ENCODE results near the gene IKBKE. TPM values are rescaled to one million over a fixed set of nuclear protein-coding genes. Genes with fewer than 3 reads are reported as not detected.

IKBKE gene
- total and polyA plus RNA-seq, 4 donors: 2.2 to 4.4 (median 3.6) TPM

DNA sequence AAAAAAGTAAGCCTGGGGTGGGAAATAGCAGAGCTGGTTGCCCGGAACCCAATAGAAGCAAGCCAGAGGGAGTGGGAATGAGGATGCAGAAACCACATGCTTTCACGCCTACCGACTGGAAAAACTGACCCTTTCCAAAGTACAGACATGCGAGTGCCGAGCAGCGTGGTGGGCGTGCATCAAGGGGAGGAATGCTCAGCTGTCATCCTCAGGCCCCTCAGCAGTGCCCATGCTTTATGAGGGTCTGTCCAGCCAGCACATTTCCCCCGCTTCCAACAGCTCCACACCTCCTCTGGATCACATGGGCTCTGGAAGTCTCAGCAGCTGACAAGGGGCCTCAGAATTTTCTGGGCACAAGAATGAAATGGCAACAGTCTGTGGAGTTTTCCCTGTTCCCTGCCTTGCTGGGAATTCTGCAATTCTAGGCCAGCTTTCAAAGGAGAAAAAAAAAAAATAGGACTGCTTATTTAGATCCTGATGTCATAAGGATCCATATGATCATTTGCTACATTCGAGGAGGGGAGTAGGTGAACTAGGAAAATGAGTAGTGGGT lies 19.1 kb upstream of the IKBKE start:
- H3K27ac ChIP-seq (ENCODE audit: low read depth, low read length): no peak overlapping the region
- H3K4me3 ChIP-seq (ENCODE audit: low read depth, low read length): no peak overlapping the region
- H3K4me1 ChIP-seq (ENCODE audit: control insufficient read depth, insufficient read depth, low read length): peaks cover 10% of the 10 kb centered on the region
- WGBS (ENCODE audit: insufficient coverage): 69% methylated on average over 8 of the region's 9 CpGs
- DNase-seq (ENCODE audit: low read depth in 4 of 6, low spot score in 6 of 6): peak in 1 of 6 donors; percentile 58
- no peaks in the 10 kb centered on the region for H3K27me3 ChIP-seq (ENCODE audit: control insufficient read depth, insufficient read depth, low read length)
- H3K9me3 ChIP-seq (ENCODE audit: control insufficient read depth, insufficient read depth, low read length): no peaks in the 10 kb centered on the region
- H3K36me3 ChIP-seq (ENCODE audit: control insufficient read depth, insufficient read depth, low read length): peaks cover 75% of the 10 kb centered on the region

DNA sequence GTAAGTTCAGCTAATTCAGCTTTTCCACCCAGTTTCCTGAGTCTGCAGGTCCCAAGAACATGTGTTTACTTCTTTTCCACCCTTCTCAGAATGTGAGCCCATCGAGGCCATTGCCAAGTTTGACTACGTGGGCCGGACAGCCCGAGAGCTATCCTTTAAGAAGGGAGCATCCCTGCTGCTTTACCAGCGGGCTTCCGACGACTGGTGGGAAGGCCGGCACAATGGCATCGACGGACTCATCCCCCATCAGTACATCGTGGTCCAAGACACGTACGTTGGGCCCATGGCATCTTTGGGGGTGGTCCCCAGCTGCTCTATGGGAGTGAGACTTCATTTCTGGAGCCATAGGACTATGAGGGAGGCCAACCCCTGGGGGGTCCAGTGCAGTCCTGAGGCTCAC lies 17.2 kb upstream of the IKBKE start:
- WGBS (ENCODE audit: insufficient coverage): 78% methylated on average over 6 of the region's 13 CpGs

DNA sequence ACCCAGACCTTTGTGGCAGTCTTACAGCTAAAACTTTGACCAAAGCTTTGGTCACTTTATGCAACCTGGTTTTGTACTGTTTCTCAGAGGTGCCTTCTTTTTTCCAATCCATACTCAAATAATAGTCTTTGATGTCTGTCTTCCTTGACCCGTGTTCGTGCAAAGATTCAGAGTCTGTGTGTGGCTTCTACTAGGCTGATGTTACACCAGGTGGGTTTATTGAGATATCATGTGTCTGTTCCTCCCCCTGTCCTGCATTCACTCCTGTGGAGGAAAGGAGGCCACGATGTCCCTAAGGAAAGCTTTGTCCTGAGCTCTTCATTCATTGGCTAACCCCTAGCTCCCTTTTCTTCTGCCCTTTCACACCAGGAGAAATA lies 15.0 kb upstream of the IKBKE start:
- WGBS (ENCODE audit: insufficient coverage): no CpG with 5 or more reads among the region's 3 CpGs
- H3K4me1 ChIP-seq (ENCODE audit: control insufficient read depth, insufficient read depth, low read length): peaks cover 9% of the 10 kb centered on the region
- no peak overlapping the region for H3K4me3 ChIP-seq (ENCODE audit: low read depth, low read length)
- no peaks in the 10 kb centered on the region for H3K27me3 ChIP-seq (ENCODE audit: control insufficient read depth, insufficient read depth, low read length)
- DNase-seq (ENCODE audit: low read depth in 4 of 6, low spot score in 6 of 6): no peak
- H3K9me3 ChIP-seq (ENCODE audit: control insufficient read depth, insufficient read depth, low read length): no peaks in the 10 kb centered on the region
- no peak overlapping the region for H3K27ac ChIP-seq (ENCODE audit: low read depth, low read length)
- peaks cover 53% of the 10 kb centered on the region for H3K36me3 ChIP-seq (ENCODE audit: control insufficient read depth, insufficient read depth, low read length)

More for the DNA sequence above, 17.2 kb upstream of the IKBKE start:
- no peak overlapping the region for H3K4me3 ChIP-seq (ENCODE audit: low read depth, low read length)
- no peak overlapping the region for H3K27ac ChIP-seq (ENCODE audit: low read depth, low read length)
- peaks cover 60% of the 10 kb centered on the region for H3K36me3 ChIP-seq (ENCODE audit: control insufficient read depth, insufficient read depth, low read length)
- DNase-seq (ENCODE audit: low read depth in 4 of 6, low spot score in 6 of 6): no peak
- H3K27me3 ChIP-seq (ENCODE audit: control insufficient read depth, insufficient read depth, low read length): no peaks in the 10 kb centered on the region
- H3K9me3 ChIP-seq (ENCODE audit: control insufficient read depth, insufficient read depth, low read length): no peaks in the 10 kb centered on the region
- peaks cover 9% of the 10 kb centered on the region for H3K4me1 ChIP-seq (ENCODE audit: control insufficient read depth, insufficient read depth, low read length)

DNA sequence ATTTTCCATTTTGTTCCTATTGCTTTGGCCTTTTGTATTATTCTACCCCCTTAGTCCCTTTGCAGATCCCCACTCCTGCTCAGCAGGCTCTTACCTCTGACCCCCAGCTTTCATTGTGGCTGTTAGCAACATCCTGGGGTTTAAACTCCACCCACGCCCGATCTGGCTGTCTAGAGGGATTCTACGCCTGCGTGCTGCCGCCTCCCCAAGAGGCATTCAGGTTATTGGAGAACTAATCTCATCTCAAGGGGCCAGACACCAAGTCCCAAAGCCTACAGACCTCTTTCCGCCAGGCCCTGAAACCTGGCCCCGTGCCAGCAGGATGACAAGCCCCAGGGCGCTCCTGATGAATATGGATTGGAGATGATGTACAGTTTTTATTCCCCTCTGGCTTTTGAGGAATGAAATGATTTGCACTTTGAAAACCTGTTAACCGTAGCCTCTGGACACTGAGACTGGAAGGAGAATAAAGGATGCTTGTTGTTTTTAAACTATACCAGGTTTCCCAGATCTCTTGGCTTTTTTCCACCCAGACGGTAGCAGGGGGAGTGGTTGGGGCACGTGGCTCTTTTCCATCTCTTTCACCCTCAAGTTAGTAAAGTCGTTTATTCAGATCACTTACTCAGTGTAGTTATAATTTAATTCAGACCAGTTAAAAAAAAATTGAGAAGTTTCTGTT lies 14.5 kb upstream of the IKBKE start:
- no peak overlapping the region for H3K27ac ChIP-seq (ENCODE audit: low read depth, low read length)
- H3K36me3 ChIP-seq (ENCODE audit: control insufficient read depth, insufficient read depth, low read length): peaks cover 48% of the 10 kb centered on the region
- peaks cover 9% of the 10 kb centered on the region for H3K4me1 ChIP-seq (ENCODE audit: control insufficient read depth, insufficient read depth, low read length)
- 12% methylated on average over 5 of the region's 12 CpGs for WGBS (ENCODE audit: insufficient coverage)
- DNase-seq (ENCODE audit: low read depth in 4 of 6, low spot score in 6 of 6): peak in 2 of 6 donors; percentile 52 to 57
- H3K4me3 ChIP-seq (ENCODE audit: low read depth, low read length): no peak overlapping the region
- H3K27me3 ChIP-seq (ENCODE audit: control insufficient read depth, insufficient read depth, low read length): no peaks in the 10 kb centered on the region
- no peaks in the 10 kb centered on the region for H3K9me3 ChIP-seq (ENCODE audit: control insufficient read depth, insufficient read depth, low read length)

DNA sequence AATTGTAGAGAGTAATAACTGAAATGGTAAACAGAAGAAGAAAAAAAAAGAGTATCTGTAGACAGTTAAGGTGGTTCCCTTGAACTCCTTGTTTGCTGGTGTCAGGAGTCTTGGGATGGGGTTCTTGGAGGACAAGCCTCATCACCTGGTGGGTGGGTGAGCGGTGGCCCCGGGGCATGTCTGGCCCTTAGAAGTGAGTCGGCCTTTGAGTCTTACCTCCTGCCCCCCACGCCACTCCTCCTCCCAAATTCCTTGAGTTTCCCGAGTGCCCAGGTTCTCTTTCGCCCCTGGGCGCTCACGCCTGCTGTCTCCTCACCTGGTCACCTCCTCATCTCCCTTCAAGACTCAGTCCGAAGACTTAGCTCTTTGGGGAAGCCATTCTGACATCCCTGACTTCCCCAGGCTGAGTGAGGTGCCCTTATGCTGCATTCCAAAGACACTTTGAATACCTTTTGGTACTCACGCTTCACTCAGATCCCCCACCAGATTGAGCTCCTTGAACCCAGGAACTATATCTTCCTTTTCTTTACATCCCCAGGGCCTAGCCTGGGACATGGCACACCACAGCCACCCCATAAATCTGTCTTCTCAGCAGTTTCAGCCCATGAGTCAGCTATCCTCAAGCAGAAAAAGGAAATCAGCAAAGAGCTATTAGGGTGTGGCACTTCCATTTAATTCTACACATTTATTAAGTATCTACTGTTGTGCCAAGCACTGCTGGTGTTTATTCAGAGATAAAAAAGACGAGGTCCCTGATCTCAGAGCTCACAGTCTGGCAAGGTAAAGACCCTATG lies 13.5 kb upstream of the IKBKE start:
- Histone ChIP-seq H3K4me3 (ENCODE audit: low read depth, low read length) (no peak overlapping the region), H3K36me3 (ENCODE audit: control insufficient read depth, insufficient read depth, low read length) (peaks cover 49% of the 10 kb centered on the region), H3K9me3 (ENCODE audit: control insufficient read depth, insufficient read depth, low read length) (no peaks in the 10 kb centered on the region), H3K27me3 (ENCODE audit: control insufficient read depth, insufficient read depth, low read length) (no peaks in the 10 kb centered on the region), H3K4me1 (ENCODE audit: control insufficient read depth, insufficient read depth, low read length) (peaks cover 9% of the 10 kb centered on the region), H3K27ac (ENCODE audit: low read depth, low read length) (no peak overlapping the region)
- WGBS (ENCODE audit: insufficient coverage): 91% methylated on average over 9 of the region's 11 CpGs
- DNase-seq (ENCODE audit: low read depth in 4 of 6, low spot score in 6 of 6): no peak

DNA sequence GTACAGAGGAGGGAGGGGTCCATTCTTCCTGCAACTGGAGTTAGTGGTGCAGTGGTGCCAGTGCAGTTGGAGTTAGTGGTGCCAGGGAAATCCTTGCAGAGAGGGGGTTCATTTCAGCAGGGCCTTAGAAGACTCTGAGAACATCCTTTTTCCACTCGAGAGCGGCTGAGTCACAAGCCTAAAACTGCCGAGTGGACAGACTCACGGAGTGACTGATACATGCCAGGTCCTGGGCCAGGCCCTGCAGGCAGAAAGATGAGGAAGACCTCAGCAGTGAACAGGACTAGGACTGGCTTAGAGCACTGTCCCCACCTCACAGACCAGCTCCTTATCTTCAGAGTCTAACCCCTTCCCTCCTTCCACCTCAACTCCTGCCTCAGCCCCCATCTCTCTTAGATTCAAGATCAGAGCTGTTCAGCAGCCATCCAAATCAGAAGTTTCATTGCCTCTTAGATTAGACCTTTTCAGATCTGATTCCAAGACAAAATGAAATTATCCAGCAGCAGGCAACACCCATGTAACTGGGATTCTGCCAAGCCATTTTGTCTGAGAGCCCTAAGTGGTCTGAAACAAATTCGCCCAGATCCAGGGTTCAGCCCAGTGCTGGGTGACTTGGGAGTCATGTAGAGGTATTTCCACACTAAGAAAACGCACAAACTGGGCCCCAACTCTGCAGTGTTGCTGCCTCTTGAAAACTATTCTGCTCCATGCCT lies 12.7 kb upstream of the IKBKE start:
- Histone ChIP-seq H3K27me3 (ENCODE audit: control insufficient read depth, insufficient read depth, low read length) (no peaks in the 10 kb centered on the region), H3K36me3 (ENCODE audit: control insufficient read depth, insufficient read depth, low read length) (peaks cover 46% of the 10 kb centered on the region), H3K9me3 (ENCODE audit: control insufficient read depth, insufficient read depth, low read length) (no peaks in the 10 kb centered on the region), H3K4me1 (ENCODE audit: control insufficient read depth, insufficient read depth, low read length) (peaks cover 9% of the 10 kb centered on the region), H3K27ac (ENCODE audit: low read depth, low read length) (no peak overlapping the region), H3K4me3 (ENCODE audit: low read depth, low read length) (no peak overlapping the region)
- no peak for DNase-seq (ENCODE audit: low read depth in 4 of 6, low spot score in 6 of 6)
- 81% methylated on average over 5 of the region's 6 CpGs for WGBS (ENCODE audit: insufficient coverage)

DNA sequence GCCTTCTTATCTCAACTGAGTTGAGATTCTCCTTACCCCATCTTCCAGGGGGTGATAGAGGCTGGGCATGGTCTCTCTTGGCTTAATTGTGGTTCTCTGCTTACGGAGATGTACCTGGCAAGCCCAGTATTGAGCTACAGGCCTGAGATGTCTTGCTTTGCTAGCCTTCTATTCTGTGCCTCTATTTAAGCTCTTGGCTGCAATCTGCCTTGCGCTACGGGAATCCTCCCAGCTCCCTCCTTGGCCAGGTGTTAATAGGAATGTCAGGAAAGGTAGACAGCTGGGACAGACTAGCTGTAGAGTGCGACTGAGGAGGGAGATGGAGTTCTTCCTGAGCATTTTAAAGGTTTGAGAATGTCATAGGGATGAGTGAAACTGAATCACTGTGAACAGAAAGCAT lies 10.6 kb upstream of the IKBKE start:
- no peak overlapping the region for H3K27ac ChIP-seq (ENCODE audit: low read depth, low read length)
- peaks cover 19% of the 10 kb centered on the region for H3K4me1 ChIP-seq (ENCODE audit: control insufficient read depth, insufficient read depth, low read length)
- no peak for DNase-seq (ENCODE audit: low read depth in 4 of 6, low spot score in 6 of 6)
- H3K4me3 ChIP-seq (ENCODE audit: low read depth, low read length): no peak overlapping the region
- 95% methylated on average over 4 of the region's 4 CpGs for WGBS (ENCODE audit: insufficient coverage)
- no peaks in the 10 kb centered on the region for H3K27me3 ChIP-seq (ENCODE audit: control insufficient read depth, insufficient read depth, low read length)
- peaks cover 32% of the 10 kb centered on the region for H3K36me3 ChIP-seq (ENCODE audit: control insufficient read depth, insufficient read depth, low read length)
- H3K9me3 ChIP-seq (ENCODE audit: control insufficient read depth, insufficient read depth, low read length): no peaks in the 10 kb centered on the region

DNA sequence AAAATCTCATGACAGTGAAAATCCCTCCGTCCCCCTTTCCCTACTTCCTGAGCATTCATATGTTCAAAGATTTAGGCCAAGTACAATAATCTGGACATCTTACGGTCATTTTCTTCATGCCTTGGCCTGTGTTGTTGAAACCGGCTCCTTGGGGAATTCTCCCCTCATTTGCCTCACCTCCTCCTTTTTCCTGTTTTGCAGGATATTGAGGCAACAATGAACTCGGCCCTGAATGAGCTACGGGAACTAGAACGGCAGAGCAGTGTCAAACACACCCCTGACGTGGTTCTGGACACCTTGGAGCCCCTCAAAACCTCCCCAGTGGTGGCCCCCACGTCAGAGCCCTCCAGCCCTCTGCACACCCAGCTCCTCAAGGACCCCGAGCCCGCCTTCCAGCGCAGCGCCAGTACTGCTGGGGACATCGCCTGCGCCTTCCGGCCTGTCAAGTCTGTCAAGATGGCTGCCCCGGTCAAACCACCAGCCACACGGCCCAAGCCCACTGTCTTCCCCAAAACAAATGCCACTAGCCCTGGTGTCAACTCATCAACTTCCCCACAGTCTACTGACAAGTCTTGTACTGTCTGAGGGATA lies 9.3 kb upstream of the IKBKE start:
- H3K4me1 ChIP-seq (ENCODE audit: control insufficient read depth, insufficient read depth, low read length): peaks cover 13% of the 10 kb centered on the region
- DNase-seq (ENCODE audit: low read depth in 4 of 6, low spot score in 6 of 6): no peak
- H3K36me3 ChIP-seq (ENCODE audit: control insufficient read depth, insufficient read depth, low read length): peaks cover 23% of the 10 kb centered on the region
- no peak overlapping the region for H3K27ac ChIP-seq (ENCODE audit: low read depth, low read length)
- no peaks in the 10 kb centered on the region for H3K27me3 ChIP-seq (ENCODE audit: control insufficient read depth, insufficient read depth, low read length)
- WGBS (ENCODE audit: insufficient coverage): 80% methylated on average over 17 of the region's 17 CpGs
- no peak overlapping the region for H3K4me3 ChIP-seq (ENCODE audit: low read depth, low read length)
- no peaks in the 10 kb centered on the region for H3K9me3 ChIP-seq (ENCODE audit: control insufficient read depth, insufficient read depth, low read length)
